ENCODE data around the gene PTCH1. TPM values are rescaled to one million over a fixed set of nuclear protein-coding genes. Genes with fewer than 3 reads are reported as not detected.

PTCH1 gene
- polyA plus RNA-seq, 3 donors: not detected

- intact Hi-C loops (cut with micrococcal nuclease): no loop called here
- no peaks in the 10 kb centered on the region for H3K36me3 Mint-ChIP-seq
- no peak for DNase-seq
- WGBS (ENCODE audit: insufficient coverage): 100% methylated on average over 4 of the region's 6 CpGs
- peaks cover 0 to 2% (median 0%) of the 10 kb centered on the region in 7 donors for H3K9me3 Mint-ChIP-seq
- Histone ChIP-seq H3K4me2 (replicated peaks; ENCODE audit: extremely low read depth, low read length, poor library complexity, severe bottlenecking) (no peak overlapping the region), H2AFZ (ENCODE audit: insufficient read depth, low read depth, low read length, poor library complexity, severe bottlenecking) (no peak overlapping the region), H3K9ac (ENCODE audit: insufficient read depth, low read length, poor library complexity, severe bottlenecking) (no peak overlapping the region), H3K9me3 (replicated peaks in 1 of 2; ENCODE audit: control insufficient read depth in 1 of 2, insufficient read depth in 1 of 2, low read length in 2 of 2) (no peaks in the 10 kb centered on the region), H3K4me3 (replicated peaks in 1 of 3; ENCODE audit: low read depth in 2 of 3, low read length in 3 of 3) (no peak overlapping the region), H3K27me3 (ENCODE audit: control insufficient read depth in 2 of 2, insufficient read depth in 2 of 2, low read length in 2 of 2) (peaks cover 6 to 22% of the 10 kb centered on the region in 2 donors), H4K20me1 (ENCODE audit: insufficient read depth, low read length) (no peaks in the 10 kb centered on the region), H3K79me2 (ENCODE audit: insufficient read depth, low read length) (no peaks in the 10 kb centered on the region), H3K27ac (ENCODE audit: low read depth in 1 of 2, low read length in 2 of 2) (no peak overlapping the region), H3K36me3 (replicated peaks in 1 of 2; ENCODE audit: control insufficient read depth in 1 of 2, insufficient read depth in 2 of 2, low read length in 2 of 2) (no peaks in the 10 kb centered on the region), H3K4me1 (ENCODE audit: control insufficient read depth in 1 of 2, insufficient read depth in 2 of 2, low read length in 2 of 2) (no peaks in the 10 kb centered on the region)
- H3K27me3 Mint-ChIP-seq (ENCODE audit: low read depth in 3 of 3): peaks cover 22 to 40% (median 24%) of the 10 kb centered on the region in 3 donors
- no peak overlapping the region for H3K4me3 Mint-ChIP-seq
- H3K4me1 Mint-ChIP-seq: no peaks in the 10 kb centered on the region
- no peak overlapping the region for H3K27ac Mint-ChIP-seq
- TF ChIP-seq CTCF (IDR thresholded peaks at IDR 0.05): no peak
Measured at GRCh38 chr9:95483431-95483830, 33.3 kb downstream of the PTCH1 start.

GRCh38 chr9:95482621-95483020, 34.1 kb downstream of the PTCH1 start:
- Histone ChIP-seq H3K4me3 (replicated peaks in 1 of 3; ENCODE audit: low read depth in 2 of 3, low read length in 3 of 3) (no peak overlapping the region), H3K9ac (ENCODE audit: insufficient read depth, low read length, poor library complexity, severe bottlenecking) (no peak overlapping the region), H3K9me3 (replicated peaks in 1 of 2; ENCODE audit: control insufficient read depth in 1 of 2, insufficient read depth in 1 of 2, low read length in 2 of 2) (no peaks in the 10 kb centered on the region), H3K27ac (ENCODE audit: low read depth in 1 of 2, low read length in 2 of 2) (no peak overlapping the region), H3K4me1 (ENCODE audit: control insufficient read depth in 1 of 2, insufficient read depth in 2 of 2, low read length in 2 of 2) (no peaks in the 10 kb centered on the region), H4K20me1 (ENCODE audit: insufficient read depth, low read length) (no peaks in the 10 kb centered on the region), H2AFZ (ENCODE audit: insufficient read depth, low read depth, low read length, poor library complexity, severe bottlenecking) (no peak overlapping the region), H3K27me3 (ENCODE audit: control insufficient read depth in 2 of 2, insufficient read depth in 2 of 2, low read length in 2 of 2) (peaks cover 6 to 18% of the 10 kb centered on the region in 2 donors), H3K79me2 (ENCODE audit: insufficient read depth, low read length) (no peaks in the 10 kb centered on the region), H3K36me3 (replicated peaks in 1 of 2; ENCODE audit: control insufficient read depth in 1 of 2, insufficient read depth in 2 of 2, low read length in 2 of 2) (no peaks in the 10 kb centered on the region), H3K4me2 (replicated peaks; ENCODE audit: extremely low read depth, low read length, poor library complexity, severe bottlenecking) (no peak overlapping the region)
- intact Hi-C loops (cut with micrococcal nuclease): no loop called here
- no peak for TF ChIP-seq CTCF (IDR thresholded peaks at IDR 0.05)
- DNase-seq: no peak
- Mint-ChIP-seq H3K4me1 (no peaks in the 10 kb centered on the region), H3K9me3 (peaks cover 0 to 2% (median 0%) of the 10 kb centered on the region in 7 donors), H3K36me3 (no peaks in the 10 kb centered on the region), H3K27ac (no peak overlapping the region), H3K4me3 (no peak overlapping the region), H3K27me3 (ENCODE audit: low read depth in 3 of 3) (peaks cover 24 to 42% (median 29%) of the 10 kb centered on the region in 3 donors)
- 100% methylated on average over 1 of the region's 3 CpGs for WGBS (ENCODE audit: insufficient coverage)

Measured in CD14-positive monocyte (primary cell).